HG02588 (cell line): ENCODE results near the gene STAG1.
"Not testable (repeated sequence)": the region's sequence is repeated elsewhere in the genome, so short reads cannot be mapped to it uniquely, and the experiment has no call there.

ENCODE experiments used
- ATAC-seq: cut with Tn5 transposase; IDR thresholded peaks from one replicate; pipeline ENCODE4 v1.9.1; 2021; ENCODE audit warnings: mild to moderate bottlenecking, moderate library complexity; ENCODE audit not compliant: unreplicated experiment

Gene STAG1

GRCh38 chr3:136606216-136606615, 146.0 kb downstream of the STAG1 start:
- ATAC-seq, result not testable (repeated sequence)

DNA sequence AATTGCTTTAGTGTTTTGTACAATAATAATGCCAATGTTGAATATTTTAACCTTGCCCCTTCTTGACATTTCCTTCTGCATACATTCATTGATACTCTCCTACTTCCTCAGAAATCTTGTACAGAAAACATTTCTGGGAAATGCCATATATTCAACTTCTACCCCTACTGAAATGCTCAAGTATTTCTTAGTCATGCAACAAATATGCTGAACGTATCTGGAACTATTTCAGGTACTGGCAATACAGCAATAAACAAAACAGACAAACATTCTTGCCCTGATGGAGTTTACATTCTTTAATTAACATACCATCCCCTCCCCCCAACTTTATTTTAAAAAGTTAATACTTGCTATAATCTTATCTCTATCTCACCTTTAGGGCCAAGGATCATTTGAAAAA, 147.2 kb downstream of the STAG1 start:
- ATAC-seq, result no peak

- no peak for ATAC-seq
Measured at GRCh38 chr3:136602818-136603217, 149.4 kb downstream of the STAG1 start.

DNA sequence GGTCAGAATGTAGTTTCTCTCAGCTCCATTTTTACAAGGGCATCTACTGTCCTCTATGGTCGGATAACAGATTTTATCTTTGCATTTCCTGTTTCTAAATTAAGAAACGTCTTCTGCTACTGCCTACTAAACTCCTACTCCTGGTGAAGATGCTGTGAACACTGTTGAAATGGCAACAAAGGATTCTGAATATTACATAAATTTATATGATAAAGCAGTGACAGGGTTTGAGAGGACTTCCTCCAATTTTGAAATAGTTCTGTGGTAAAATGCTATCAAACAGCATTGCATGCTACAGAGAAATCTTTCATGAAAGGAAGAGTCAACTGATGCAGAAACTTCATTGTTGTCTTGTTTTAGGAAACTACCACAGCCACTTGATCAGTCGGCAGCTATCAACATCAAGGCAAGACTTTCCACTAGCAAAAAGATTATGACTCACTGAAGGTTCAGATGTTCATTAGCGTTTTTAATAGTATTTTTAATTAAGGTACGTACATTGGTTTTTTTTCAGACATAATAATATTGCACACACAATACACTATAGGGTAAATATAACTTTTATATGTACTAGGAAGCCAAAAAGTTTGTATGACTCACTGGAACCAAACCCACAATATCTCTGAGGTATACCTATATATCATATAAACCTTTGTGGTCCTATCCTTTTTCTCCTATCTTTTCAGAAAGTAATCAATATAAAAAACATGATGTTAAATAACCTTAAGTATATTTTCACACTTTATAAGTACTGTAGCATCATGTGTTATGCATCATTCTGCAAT, 156.1 kb downstream of the STAG1 start:
- no peak for ATAC-seq

GRCh38 chr3:136586580-136586979, 165.6 kb downstream of the STAG1 start:
- ATAC-seq, result no peak

DNA sequence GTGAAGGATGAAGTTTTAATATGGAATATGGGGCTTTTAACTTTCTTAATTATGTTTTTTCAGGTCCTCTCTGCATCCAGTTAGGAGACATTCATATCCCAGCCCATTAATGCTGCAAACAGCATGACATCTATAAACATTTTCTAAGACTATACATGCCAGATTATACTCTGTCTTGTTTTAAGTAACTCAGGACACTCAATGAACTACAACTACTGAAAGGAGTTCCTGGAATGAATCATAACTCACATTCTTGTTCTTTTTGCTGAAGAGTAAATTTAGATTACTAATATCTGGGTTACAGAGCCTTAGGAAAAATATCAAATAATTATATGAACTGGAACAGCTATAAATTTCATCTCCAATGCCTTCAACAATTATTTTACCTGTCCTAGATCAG, 167.4 kb downstream of the STAG1 start:
- ATAC-seq, result no peak

DNA sequence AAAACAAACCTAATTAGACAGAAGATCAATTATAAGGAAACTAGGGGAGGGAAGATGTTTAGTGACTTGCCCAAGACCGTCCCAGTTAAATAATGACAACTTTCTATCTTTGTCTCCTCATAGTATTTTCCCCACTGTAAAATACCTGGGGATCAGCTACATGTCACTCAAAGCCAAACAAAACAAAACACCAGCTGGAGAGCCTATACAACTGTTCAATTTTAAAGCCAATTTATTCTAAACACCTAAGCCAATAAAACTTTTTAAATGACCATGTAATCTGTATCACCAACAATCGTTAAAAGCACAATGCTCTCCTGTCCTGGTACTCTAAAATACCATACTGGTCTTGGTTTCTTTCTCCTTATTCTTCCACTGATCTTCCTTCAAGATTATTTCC, 168.4 kb downstream of the STAG1 start:
- no peak for ATAC-seq

- ATAC-seq, result no peak
Measured at GRCh38 chr3:136577791-136578190, 174.4 kb downstream of the STAG1 start.

DNA sequence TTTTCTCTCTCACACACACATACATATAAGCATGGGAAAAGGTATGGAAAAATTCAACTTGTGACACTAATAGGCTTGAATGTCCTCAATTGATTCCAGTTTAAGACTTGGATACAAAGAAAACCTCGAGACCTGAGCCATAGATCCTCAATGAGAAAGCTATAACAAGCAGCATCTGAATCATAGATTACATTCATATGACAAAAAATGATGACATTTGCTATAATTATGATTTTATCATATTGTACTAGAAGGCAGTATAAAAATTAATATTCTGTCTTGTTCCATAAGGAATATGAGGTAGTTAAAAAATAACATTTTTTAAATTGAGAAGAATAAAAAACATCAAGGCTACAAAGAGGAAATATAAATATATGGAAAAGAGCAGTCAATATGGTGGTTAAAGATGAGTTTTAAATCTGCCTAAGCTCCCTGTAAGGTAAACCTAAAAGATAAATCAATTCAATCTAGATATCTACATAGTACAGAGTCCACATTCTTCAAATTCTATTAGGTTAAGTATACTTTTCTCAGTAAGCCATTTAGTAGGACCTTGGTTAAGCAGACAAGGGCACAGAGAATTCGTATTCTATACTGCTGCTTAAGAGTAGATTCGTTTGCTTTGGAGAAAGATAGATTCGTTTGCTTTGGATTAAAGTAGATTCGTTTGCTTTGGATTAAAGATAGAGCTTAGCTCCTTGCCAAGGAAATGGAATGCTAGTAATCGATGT, 175.7 kb downstream of the STAG1 start:
- no peak for ATAC-seq

DNA sequence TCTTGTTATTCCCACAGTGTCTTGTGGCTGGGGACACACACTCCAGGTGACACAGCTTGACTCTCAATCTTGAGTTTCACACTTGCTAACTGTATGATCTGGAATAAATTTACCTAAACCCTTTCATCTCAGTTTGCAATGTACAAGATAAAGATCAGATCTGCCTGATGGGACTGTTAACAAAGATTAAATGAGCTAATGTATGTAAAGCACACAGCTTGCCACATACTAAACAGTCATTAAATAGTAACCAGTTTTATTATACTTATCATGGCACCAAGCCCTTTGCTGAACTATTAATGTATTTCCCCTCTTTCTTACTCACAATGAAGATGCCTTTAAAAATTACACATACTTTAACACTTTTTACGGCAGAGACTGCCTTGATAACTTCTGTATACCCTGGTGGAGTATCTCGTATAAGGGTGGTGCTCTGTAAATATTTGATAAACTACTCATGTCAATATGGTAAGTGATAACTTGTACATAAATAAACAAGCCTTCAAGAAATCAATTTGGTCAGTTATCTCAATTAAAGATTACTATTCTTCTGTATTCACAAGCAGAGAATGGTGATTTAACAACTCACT, 184.5 kb downstream of the STAG1 start:
- ATAC-seq, result no peak

DNA sequence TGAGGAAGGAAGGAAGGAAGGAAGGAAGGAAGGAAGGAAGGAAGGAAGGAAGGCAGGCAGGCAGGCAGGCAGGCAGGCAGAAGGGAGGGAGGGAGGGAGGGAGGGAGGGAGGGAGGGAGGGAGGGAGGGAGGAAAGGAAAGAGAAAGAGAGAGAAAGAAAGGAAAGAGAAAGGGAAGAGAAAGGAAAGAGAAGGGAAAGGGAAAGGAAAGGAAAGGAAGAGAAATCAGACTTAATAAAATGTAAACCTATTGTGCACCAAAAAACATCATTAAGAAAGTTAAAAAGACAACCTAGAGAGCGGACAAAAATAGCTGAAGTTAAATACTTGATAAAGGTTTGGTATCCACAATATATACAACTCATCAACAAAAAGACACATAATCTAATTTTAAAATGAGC, 187.2 kb downstream of the STAG1 start:
- not testable (repeated sequence) for ATAC-seq

DNA sequence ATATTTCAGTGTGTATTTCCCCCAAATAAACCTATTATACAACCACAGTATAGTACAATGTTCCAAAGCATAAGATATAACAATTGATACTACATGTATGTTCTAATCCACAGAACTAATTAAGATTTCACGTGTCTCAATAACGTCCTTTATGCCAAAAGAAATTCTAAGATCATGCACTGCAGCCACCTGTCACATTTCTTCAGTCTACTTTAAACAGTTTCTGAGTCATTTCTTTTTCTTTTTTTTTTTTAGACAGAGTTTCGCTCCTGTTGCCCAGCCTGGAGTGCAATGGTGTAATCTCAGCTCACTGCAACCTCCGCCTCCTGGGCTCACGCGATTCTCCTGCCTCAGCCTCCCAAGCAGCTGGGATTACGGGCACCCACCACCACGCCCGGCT, 190.2 kb downstream of the STAG1 start:
- no peak for ATAC-seq

- no peak for ATAC-seq
Measured at GRCh38 chr3:136559896-136560295, 192.3 kb downstream of the STAG1 start.

- not testable (repeated sequence) for ATAC-seq
Measured at GRCh38 chr3:136549461-136549860, 202.7 kb downstream of the STAG1 start.

- no peak for ATAC-seq
Measured at GRCh38 chr3:136547293-136547692, 204.9 kb downstream of the STAG1 start.

DNA sequence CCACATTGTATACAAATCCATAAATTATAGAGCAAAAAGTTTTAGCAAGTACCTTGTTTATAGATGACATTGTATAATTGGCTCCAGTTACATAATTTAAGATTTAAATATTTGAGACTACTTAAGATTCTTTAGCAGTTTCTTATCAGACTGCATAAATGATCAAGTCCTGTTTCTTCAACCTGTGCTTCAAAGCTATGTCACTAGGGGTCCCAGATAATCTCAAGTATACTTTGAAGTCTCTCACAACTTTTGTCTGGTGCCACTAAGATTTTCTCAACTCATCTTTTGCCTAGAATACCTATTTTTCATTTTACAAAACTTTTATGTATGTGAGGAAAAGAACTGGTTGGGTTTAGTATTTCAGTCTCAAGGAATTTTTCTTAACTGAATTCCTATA, 205.5 kb downstream of the STAG1 start:
- ATAC-seq, result no peak

GRCh38 chr3:136545664-136546268, 206.4 kb downstream of the STAG1 start:
- ATAC-seq, result no peak

- no peak for ATAC-seq
Measured at GRCh38 chr3:136544532-136544931, 207.6 kb downstream of the STAG1 start.

DNA sequence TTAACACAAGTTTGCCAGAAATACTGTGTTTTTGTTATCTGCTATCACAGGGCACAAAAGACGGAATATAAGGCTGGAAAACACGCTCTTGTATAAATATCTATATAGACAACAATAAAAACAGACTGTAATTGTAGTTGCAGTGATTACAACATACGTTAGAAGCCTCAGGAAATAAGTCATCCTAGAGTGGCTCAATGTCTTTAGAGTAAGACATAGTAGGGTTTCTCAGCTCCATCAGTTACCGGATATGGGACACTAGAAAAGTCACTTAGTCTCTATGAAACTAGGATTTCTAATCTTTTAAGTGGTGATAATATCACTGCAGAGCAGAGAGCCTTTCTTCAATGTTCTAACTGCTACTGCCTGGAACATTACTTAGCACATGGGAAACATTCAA, 208.8 kb downstream of the STAG1 start:
- no peak for ATAC-seq

DNA sequence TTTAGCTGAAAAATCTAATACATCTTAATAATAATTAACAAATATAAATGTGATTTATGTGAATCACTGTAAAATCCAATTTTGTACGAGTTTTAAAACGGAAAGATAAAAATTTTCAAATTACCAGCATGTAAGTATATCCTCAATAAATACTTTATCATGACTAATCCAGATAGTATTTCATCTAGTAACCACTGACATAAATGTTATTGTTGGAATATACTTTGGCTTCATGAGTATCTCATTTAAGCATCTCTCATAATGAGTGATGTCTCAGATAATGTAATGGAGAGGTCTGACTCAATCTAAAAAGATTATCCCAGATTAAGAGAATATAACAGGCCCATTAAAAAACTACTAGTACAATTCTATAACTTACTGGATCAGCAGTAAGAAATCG, 216.3 kb downstream of the STAG1 start:
- ATAC-seq, result no peak

GRCh38 chr3:136532766-136533165, 219.4 kb downstream of the STAG1 start:
- no peak for ATAC-seq

DNA sequence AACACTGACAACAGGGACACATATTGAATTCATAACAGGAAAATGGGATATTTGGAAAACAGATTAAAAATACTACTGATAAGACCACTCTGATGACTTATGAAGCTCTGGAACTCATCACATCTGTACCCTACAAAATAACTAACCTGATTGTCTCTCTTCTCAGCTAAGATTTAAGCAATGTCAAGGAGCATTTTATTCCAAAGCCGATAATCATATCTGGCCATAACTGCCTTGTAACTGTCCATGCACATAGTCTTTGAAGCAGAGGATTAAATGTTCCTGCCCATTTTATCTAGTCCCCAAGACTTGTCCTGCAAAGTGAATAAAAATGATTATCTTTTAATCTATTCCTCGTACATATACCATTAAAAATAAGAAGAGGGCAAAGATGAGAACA, 234.1 kb downstream of the STAG1 start:
- ATAC-seq, result no peak
